Measurements from ENCODE around the gene MTURN.

- no peak for TF ChIP-seq CTCF (IDR thresholded peaks at IDR 0.05)
- no peak for TF ChIP-seq POLR2A (IDR thresholded peaks at IDR 0.05)
These were observed 42.4 kb downstream of the MTURN start for GRCh38 chr7:30177186-30177585.

Measured in Peyer's patch (tissue), 4 donors.